Measurements from ENCODE around the gene REG1B.
"Not testable (repeated sequence)": the region's sequence is repeated elsewhere in the genome, so short reads cannot be mapped to it uniquely, and the experiment has no call there.

Gene REG1B

GRCh38 chr2:79083597-79084251 lies 4.1 kb downstream of the REG1B start:
- DNase-seq: no peak

DNA sequence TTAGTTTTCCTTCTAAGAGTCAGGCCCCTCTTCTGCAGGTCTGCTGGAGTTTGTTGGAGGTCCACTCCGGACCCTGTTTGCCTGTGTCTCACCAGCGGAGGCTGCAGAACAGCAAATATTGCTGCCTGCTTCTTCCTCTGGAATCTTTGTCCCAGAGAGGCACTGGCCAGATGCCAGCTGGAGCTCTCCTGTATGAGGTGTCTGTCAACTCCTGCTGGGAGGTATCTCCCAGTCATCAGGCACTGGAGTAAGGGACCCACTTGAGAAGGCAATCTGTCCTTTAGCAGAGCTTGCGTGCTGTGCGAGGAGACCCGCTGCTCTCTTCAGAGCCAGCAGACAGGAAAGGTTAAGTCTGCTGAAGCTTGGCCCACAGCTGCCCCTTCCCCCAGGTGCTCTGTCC lies 4.8 kb downstream of the REG1B start:
- DNase-seq: no peak

DNA sequence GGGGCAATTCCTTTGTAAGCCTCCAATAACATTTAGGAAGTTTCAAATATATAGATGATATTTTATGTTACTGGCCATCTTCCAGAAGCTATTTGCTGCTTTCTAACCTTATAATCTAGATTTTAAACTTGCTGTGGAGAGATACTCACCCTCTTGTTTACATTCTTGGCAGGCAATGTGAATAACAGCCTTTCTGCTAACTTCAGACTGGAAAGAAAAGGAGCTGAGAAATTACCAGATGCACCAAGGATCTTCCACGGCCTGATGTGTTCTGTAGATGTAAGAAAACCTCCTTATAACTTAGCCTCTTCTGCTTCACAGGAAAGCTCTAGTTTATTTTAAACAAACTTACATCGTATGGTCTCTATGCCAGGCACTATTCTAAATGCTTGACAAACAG lies 16.7 kb downstream of the REG1B start:
- DNase-seq: no peak

- DNase-seq: no peak
These were observed 22.6 kb downstream of the REG1B start for GRCh38 chr2:79065201-79065600.

- DNase-seq: not testable (repeated sequence)
These were observed 33.0 kb downstream of the REG1B start for GRCh38 chr2:79054769-79055168.

- DNase-seq: not testable (repeated sequence)
These were observed 34.3 kb downstream of the REG1B start for GRCh38 chr2:79053486-79053885.

- no peak for DNase-seq
These were observed 46.8 kb downstream of the REG1B start for GRCh38 chr2:79041032-79041448.

GRCh38 chr2:79039944-79040343 lies 47.8 kb downstream of the REG1B start:
- DNase-seq: no peak
